ENCODE data around the gene AGAP1.

GRCh38 chr2:235757212-235757611 lies 263.4 kb downstream of the AGAP1 start:
- TF ChIP-seq, protein P1, sequence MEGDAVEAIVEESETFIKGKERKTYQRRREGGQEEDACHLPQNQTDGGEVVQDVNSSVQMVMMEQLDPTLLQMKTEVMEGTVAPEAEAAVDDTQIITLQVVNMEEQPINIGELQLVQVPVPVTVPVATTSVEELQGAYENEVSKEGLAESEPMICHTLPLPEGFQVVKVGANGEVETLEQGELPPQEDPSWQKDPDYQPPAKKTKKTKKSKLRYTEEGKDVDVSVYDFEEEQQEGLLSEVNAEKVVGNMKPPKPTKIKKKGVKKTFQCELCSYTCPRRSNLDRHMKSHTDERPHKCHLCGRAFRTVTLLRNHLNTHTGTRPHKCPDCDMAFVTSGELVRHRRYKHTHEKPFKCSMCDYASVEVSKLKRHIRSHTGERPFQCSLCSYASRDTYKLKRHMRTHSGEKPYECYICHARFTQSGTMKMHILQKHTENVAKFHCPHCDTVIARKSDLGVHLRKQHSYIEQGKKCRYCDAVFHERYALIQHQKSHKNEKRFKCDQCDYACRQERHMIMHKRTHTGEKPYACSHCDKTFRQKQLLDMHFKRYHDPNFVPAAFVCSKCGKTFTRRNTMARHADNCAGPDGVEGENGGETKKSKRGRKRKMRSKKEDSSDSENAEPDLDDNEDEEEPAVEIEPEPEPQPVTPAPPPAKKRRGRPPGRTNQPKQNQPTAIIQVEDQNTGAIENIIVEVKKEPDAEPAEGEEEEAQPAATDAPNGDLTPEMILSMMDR (IDR thresholded peaks at IDR 0.05; ENCODE audit: extremely low read depth in 1 of 2, insufficient read depth in 1 of 2, low read depth in 1 of 2, low read length in 2 of 2) = no peak
- TF ChIP-seq POLR2A (IDR thresholded peaks at IDR 0.05; ENCODE audit: low read depth, low read length) (no peak), POLR2AphosphoS5 (IDR thresholded peaks at IDR 0.05; ENCODE audit: insufficient read depth, low read depth, low read length) (no peak)

All from endothelial cell of umbilical vein (primary cell).